Measurements from ENCODE around the gene TMTC1.

GRCh38 chr12:29730481-29730880, 53.3 kb downstream of the TMTC1 start:
- TF ChIP-seq CTCF (IDR thresholded peaks at IDR 0.05; ENCODE audit: low read depth, low read length): no peak
- no peak for TF ChIP-seq POLR2A (IDR thresholded peaks at IDR 0.05; ENCODE audit: extremely low read depth, insufficient read length)
- TF ChIP-seq, protein P1, sequence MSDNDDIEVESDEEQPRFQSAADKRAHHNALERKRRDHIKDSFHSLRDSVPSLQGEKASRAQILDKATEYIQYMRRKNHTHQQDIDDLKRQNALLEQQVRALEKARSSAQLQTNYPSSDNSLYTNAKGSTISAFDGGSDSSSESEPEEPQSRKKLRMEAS (IDR thresholded peaks at IDR 0.05; ENCODE audit: low read depth, low read length): no peak
- no peak for TF ChIP-seq MYC (IDR thresholded peaks at IDR 0.05; ENCODE audit: low read depth, low read length)

Measured in NB4 (cell line).